Measurements from ENCODE around the gene TSNAXIP1. TPM values are rescaled to one million over a fixed set of nuclear protein-coding genes. Genes with fewer than 3 reads are reported as not detected.

The TSNAXIP1 gene
- total RNA-seq, 1 experiment from 2014 or later: 0.11 TPM

DNA sequence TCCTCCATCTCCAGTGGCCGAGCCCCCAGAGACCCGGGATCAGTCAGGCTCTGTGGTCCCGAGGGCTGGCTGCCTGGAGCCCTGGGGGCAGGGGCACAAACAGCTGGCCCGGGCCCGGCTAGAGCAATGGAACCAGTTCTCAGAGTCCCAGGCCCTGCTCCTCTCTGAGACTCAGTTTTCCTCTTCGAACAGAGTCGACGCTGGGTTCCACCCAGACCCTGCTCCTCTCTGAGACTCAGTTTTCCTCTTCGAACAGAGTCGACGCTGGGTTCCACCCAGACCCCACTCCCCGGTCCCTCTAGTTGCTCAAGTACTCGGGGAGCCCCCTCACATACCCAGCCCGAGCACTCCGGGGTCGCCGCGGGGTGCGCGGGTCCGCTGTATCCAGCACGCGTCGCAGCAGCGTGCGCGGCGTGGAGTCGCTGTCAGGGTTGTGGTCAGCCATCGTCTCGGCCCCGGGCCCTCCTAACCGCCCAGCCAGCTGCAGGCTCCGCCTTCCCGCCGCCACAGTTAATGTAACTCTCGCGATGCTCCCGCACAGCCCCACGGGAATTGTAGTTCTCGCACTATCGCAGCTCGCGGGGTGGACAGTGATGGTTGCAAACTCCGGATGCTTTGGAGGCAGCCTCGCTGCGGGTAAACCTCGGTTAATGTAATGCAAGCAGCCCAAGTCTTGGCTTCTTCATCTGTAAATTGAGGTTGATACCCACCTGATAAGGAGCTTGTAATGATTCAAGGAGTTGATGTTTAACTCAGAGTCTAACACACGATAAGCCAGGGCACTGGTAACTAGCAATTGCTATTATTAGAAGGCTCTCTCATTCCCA is 26.9 kb downstream of the TSNAXIP1 start:
- peak; percentile 88 for DNase-seq (ENCODE audit: low read depth)

GRCh38 chr16:67834242-67834614 is 27.5 kb downstream of the TSNAXIP1 start:
- no peak for DNase-seq (ENCODE audit: low read depth)

- peak; percentile 19 for DNase-seq (ENCODE audit: low read depth)
These were observed 30.5 kb downstream of the TSNAXIP1 start for GRCh38 chr16:67837190-67837589.

GRCh38 chr16:67837811-67838210 is 31.1 kb downstream of the TSNAXIP1 start:
- no peak for DNase-seq (ENCODE audit: low read depth)

DNA sequence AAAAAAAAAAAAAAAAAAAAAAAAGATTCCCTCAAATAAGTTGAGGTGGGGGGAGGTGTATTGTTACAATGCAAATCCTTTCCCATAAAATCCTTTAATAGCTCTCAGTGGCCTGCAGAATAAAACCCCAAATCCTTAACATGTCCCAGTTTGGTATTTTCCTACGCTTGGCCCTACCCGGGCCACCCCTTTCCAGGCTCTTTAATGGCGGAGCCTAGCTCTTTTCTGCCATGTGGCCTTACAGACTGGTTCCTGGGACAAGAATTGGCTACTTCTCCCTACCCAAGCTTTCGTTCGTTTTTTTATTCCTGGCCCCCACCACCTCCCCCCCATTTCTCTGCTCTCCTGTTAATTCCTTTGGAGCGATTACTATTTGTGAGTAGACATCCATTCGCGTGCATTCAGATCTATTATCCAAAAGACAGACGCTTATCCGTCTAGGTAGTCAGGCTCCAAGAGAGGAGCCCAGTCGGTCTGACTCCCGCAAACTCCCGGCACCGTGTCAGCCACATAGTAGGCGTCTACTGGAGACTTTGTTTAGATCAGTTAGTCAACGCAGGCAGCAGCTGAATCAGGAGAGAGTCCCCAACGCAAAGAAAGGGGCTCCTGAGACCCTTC is 34.6 kb downstream of the TSNAXIP1 start:
- DNase-seq (ENCODE audit: low read depth): no peak

GRCh38 chr16:67841816-67842508 is 35.3 kb downstream of the TSNAXIP1 start, which contains the start of gene THAP11:
THAP11 (plus strand) TSS chr16:67842320; CDS start chr16:67842555, 235 bp downstream.
- DNase-seq (ENCODE audit: low read depth): peak; percentile 94

- peak; percentile 61 for DNase-seq (ENCODE audit: low read depth)
These were observed 36.0 kb downstream of the TSNAXIP1 start for GRCh38 chr16:67842509-67843342.

GRCh38 chr16:67843343-67843765 is 36.7 kb downstream of the TSNAXIP1 start:
- peak; percentile 11 for DNase-seq (ENCODE audit: low read depth)

DNA sequence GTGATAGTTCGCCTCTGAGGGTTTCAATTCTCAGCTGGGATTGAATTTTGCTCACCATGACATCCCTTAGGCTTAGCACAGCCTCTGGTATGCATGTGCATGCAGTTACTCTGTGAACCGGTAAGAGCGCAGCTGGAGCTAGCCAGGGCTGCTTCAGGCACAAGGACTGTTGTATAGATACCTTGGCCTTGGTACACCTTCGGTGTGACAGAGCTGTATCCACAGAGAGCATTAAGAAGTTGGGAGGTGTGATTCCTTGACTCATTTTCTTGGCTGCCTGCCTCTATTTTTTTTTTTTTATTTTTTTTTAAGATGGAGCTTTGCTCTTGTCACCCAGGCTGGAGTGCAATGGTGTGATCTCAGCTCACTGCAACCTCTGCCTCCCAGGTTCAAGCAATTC is 37.8 kb downstream of the TSNAXIP1 start:
- DNase-seq (ENCODE audit: low read depth): no peak

DNA sequence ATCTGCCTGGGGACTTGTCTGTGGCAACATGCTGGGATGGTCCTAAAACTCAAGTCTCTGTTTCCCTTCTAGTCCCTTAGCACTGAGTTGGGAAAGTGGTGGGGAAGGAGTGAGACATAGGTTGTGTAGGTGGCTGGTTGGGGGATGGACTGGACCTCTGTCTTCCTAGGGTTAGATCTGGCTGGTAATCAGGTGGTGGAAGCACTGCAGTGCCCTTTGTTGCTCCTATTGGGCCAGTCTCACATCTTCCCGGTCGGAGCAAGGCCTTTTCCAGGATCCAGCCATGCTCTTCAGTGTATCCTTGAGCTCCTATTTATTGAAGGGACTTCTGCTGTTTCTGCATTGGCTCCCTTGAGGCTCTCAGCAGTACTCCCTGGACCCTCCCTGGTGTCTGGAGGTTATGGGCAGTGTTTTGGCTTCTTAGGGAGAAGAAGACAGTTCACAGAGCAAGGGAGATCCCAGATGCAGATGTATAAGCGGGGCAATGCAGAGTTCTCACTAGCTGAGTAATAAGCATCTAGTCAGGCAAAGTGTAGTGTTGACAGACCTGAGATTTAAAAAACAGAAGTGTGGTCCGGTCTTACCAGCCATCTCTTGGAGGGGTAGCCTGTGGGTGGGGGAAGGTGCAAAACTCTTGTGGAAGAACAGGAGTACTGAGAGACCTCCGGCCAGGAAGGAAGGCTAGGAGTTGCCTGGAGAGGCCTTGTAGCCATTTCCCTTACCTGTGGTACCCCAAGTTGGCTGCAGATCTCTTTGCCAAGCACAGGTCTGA is 38.8 kb downstream of the TSNAXIP1 start:
- no peak for DNase-seq (ENCODE audit: low read depth)

- no peak for DNase-seq (ENCODE audit: low read depth)
These were observed 39.3 kb downstream of the TSNAXIP1 start for GRCh38 chr16:67846063-67846319.

GRCh38 chr16:67846320-67847063 is 39.8 kb downstream of the TSNAXIP1 start, which contains the start of gene NUTF2:
NUTF2 (plus strand) TSS chr16:67846933; CDS start chr16:67865131, 18,198 bp downstream.
- DNase-seq (ENCODE audit: low read depth): peak; percentile 96

- peak; percentile 69 for DNase-seq (ENCODE audit: low read depth)
These were observed 40.6 kb downstream of the TSNAXIP1 start, which contains the start of gene CENPT for GRCh38 chr16:67847064-67847861. CENPT (minus strand) TSS chr16:67847693; CDS start chr16:67833859, 13,834 bp downstream.

GRCh38 chr16:67848118-67848517 is 41.4 kb downstream of the TSNAXIP1 start:
- DNase-seq (ENCODE audit: low read depth): no peak

DNA sequence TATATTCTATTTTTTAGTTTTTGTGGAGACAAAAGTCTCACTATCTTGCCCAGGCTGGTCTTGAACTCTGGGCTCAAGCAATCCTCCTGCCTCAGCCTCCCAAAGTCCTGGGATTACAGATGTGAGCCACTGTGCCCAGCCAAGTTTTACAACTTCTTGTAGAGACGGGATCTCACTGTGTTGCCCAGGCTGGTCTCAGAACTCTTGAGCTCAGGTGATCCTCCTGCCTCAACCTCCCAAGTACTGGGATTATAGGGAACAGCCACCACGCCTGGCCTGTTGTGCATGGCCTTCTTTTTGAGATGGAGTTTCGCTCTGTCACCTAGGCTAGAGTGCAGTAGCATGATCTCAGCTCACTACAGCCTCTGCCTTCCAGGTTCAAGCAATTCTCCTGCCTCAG is 47.0 kb downstream of the TSNAXIP1 start:
- no peak for DNase-seq (ENCODE audit: low read depth)

DNA sequence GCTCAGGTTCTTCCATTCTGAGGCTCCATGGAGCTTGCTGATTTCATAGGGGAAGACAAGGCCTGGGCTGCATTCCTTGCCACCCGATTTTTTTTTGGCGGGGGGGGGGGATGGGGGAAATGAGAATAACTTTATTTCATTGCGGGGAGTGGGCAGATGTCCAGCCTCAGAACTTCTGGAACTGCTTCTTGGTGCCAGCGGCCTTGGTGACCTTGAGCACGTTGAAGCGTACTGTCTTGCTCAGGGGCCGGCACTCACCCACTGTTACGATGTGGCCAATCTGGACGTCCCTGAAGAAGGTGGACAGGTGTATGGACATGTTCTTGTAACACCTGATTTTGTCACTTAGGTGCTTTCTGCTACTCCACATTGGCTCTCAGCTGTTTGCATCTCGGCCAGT is 49.1 kb downstream of the TSNAXIP1 start:
- no peak for DNase-seq (ENCODE audit: low read depth)

- no peak for DNase-seq (ENCODE audit: low read depth)
These were observed 50.3 kb downstream of the TSNAXIP1 start for GRCh38 chr16:67856927-67857546.

GRCh38 chr16:67857547-67858233 is 51.0 kb downstream of the TSNAXIP1 start:
- DNase-seq (ENCODE audit: low read depth): peak; percentile 88
